IMR-90 (cell line): ENCODE results near the gene ST8SIA6. TPM values are rescaled to one million over a fixed set of nuclear protein-coding genes. Genes with fewer than 3 reads are reported as not detected.

Experiments used
- ATAC-seq: fragments of 200-7000 bp; cut with Tn5 transposase; 2 replicates; pipeline ENCODE4 v1.9.1; 2020; ENCODE audit warnings: low read depth, mild to moderate bottlenecking, moderate library complexity
- BruUV-seq: library from RNA; stranded (reverse); fragments of 400-500 nt; replicated peaks from 2 replicates; lab custom pipeline; 2021; lab: Mats Ljungman, UMichigan
- CTCF ChIA-PET: fragments of 300-600 bp; formaldehyde crosslinking; extraction: SDS; loops from one replicate; lab custom pipeline; 2021; ENCODE audit warnings: antibody characterized with exemption; lab: Yijun Ruan, JAX
- POLR2A ChIA-PET: fragments of 300-600 bp; sonication (Branson Sonifier 250); formaldehyde crosslinking; loops from one replicate; lab custom pipeline; 2022; ENCODE audit warnings: antibody characterized with exemption; ENCODE audit not compliant: unreplicated experiment; lab: Charles Lee
- DNase-seq: peaks from one replicate; pipeline ENCODE4 v3.0.0; 2013
- H2AFZ ChIP-seq: replicated peaks from 2 replicates; pipeline ENCODE3; 2013; ENCODE audit warnings: low read length, mild to moderate bottlenecking; ENCODE audit not compliant: poor library complexity
- H2AK5ac ChIP-seq: 2 replicates; pipeline ENCODE4 v1.6.1; 2013; ENCODE audit warnings: low read depth, low read length, inconsistent platforms
- H2AK9ac ChIP-seq: replicated peaks from 2 replicates; pipeline ENCODE3; 2013; ENCODE audit warnings: mild to moderate bottlenecking, low read depth, low read length, moderate library complexity; ENCODE audit not compliant: poor library complexity
- H2BK120ac ChIP-seq: 2 replicates; pipeline ENCODE4 v1.6.1; 2013; ENCODE audit warnings: low read depth, low read length, inconsistent platforms
- H2BK15ac ChIP-seq: 3 replicates; pipeline ENCODE4 v1.6.1; 2013; ENCODE audit warnings: low read depth, low read length, inconsistent platforms
- H2BK20ac ChIP-seq: 2 replicates; pipeline ENCODE4 v1.6.1; 2013; ENCODE audit warnings: low read depth, mild to moderate bottlenecking, inconsistent platforms, low read length, moderate library complexity
- H2BK5ac ChIP-seq: 2 replicates; pipeline ENCODE4 v1.6.1; 2013; ENCODE audit warnings: mild to moderate bottlenecking, low read depth, low read length, inconsistent platforms; ENCODE audit not compliant: poor library complexity, severe bottlenecking
- H3K14ac ChIP-seq: replicated peaks from 2 replicates; pipeline ENCODE4 v1.6.1; 2013; ENCODE audit warnings: low read depth, low read length, inconsistent platforms
- H3K18ac ChIP-seq: 2 replicates; pipeline ENCODE4 v1.6.1; 2013; ENCODE audit warnings: low read depth, low read length, control low read depth
- H3K23ac ChIP-seq: 2 replicates; pipeline ENCODE4 v1.6.1; 2013; ENCODE audit warnings: low read depth, low read length, inconsistent platforms
- H3K27ac ChIP-seq: 2 replicates; pipeline ENCODE4 v1.5.1; 2013; ENCODE audit warnings: mild to moderate bottlenecking, control low read depth, low read length; ENCODE audit not compliant: insufficient read depth
- H3K27me3 ChIP-seq: 2 replicates; pipeline ENCODE4 v1.6.1; 2013; ENCODE audit warnings: low read length; ENCODE audit not compliant: control insufficient read depth, insufficient read depth
- H3K36me3 ChIP-seq: 2 replicates; pipeline ENCODE4 v1.6.1; 2013; ENCODE audit warnings: low read length, mixed read lengths; ENCODE audit not compliant: control insufficient read depth, insufficient read depth
- H3K4ac ChIP-seq: 2 replicates; pipeline ENCODE4 v1.6.1; 2013; ENCODE audit warnings: low read depth, low read length, inconsistent platforms
- H3K4me1 ChIP-seq: 2 replicates; pipeline ENCODE4 v1.6.1; 2013; ENCODE audit warnings: low read length, mixed read lengths; ENCODE audit not compliant: control insufficient read depth, insufficient read depth
- H3K4me2 ChIP-seq: 2 replicates; pipeline ENCODE4 v1.6.1; 2013; ENCODE audit warnings: low read depth, mild to moderate bottlenecking, control low read depth, low read length, moderate library complexity
- H3K4me3 ChIP-seq: 2 replicates; pipeline ENCODE4 v1.5.1; 2013; ENCODE audit warnings: low read depth, mild to moderate bottlenecking, control low read depth, low read length, moderate library complexity; ENCODE audit not compliant: insufficient read depth
- H3K56ac ChIP-seq: 2 replicates; pipeline ENCODE4 v1.6.1; 2013; ENCODE audit warnings: low read length, inconsistent platforms; ENCODE audit not compliant: insufficient read depth; ENCODE audit errors: extremely low read depth
- H3K79me1 ChIP-seq, 2 experiments: 2 replicates each; pipeline ENCODE4 v1.6.1; 2013; ENCODE audit warnings: low read length in 2 of 2, inconsistent platforms in 1 of 2, low read depth in 1 of 2
- H3K9ac ChIP-seq: 2 replicates; pipeline ENCODE4 v1.6.1; 2013; ENCODE audit warnings: low read depth, low read length, control low read depth
- H3K9me1 ChIP-seq: 2 replicates; pipeline ENCODE4 v1.6.1; 2013; ENCODE audit warnings: low read length, inconsistent platforms; ENCODE audit not compliant: insufficient read depth
- H3K9me3 ChIP-seq: 2 replicates; pipeline ENCODE4 v1.6.1; 2013; ENCODE audit warnings: low read length; ENCODE audit not compliant: control insufficient read depth, insufficient read depth
- H4K20me1 ChIP-seq: 2 replicates; pipeline ENCODE4 v1.6.1; 2013; ENCODE audit warnings: low read length, inconsistent platforms; ENCODE audit not compliant: insufficient read depth
- H4K5ac ChIP-seq: 2 replicates; pipeline ENCODE4 v1.6.1; 2013; ENCODE audit warnings: mild to moderate bottlenecking, low read depth, low read length, control low read depth
- H4K8ac ChIP-seq, 2 experiments: 2 replicates each; pipeline ENCODE4 v1.6.1; 2013; ENCODE audit warnings: low read depth in 2 of 2, low read length in 2 of 2, control low read depth in 1 of 2, inconsistent platforms in 1 of 2
- H4K91ac ChIP-seq: 2 replicates; pipeline ENCODE4 v1.6.1; 2013; ENCODE audit warnings: low read depth, low read length, inconsistent platforms; ENCODE audit not compliant: insufficient read depth
- CEBPB ChIP-seq: IDR thresholded peaks from 2 replicates; pipeline ENCODE4 v1.6.1; 2012; ENCODE audit warnings: low read depth, low read length, improper control_type of control experiment
- CHD1 ChIP-seq: IDR thresholded peaks from 2 replicates; pipeline ENCODE4 v1.6.1; 2012; ENCODE audit warnings: low read depth, low read length, improper control_type of control experiment
- ELK1 ChIP-seq: fragments of 150-350 bp; IDR thresholded peaks from 2 replicates; pipeline ENCODE4 v1.6.1; 2016; ENCODE audit warnings: low read depth, mild to moderate bottlenecking, low read length, moderate library complexity, borderline replicate concordance
- FOS ChIP-seq: fragments of 150-350 bp; IDR thresholded peaks from 2 replicates; pipeline ENCODE4 v1.6.1; 2016; ENCODE audit warnings: low read depth, low read length
- MAFK ChIP-seq: IDR thresholded peaks from 2 replicates; pipeline ENCODE4 v1.6.1; 2012; ENCODE audit warnings: low read depth, low read length, improper control_type of control experiment
- MAZ ChIP-seq: IDR thresholded peaks from 2 replicates; pipeline ENCODE4 v1.6.1; 2012; ENCODE audit warnings: low read depth, mild to moderate bottlenecking, low read length, improper control_type of control experiment, moderate library complexity, borderline replicate concordance
- NFE2L2 ChIP-seq: fragments of 150-350 bp; IDR thresholded peaks from 2 replicates; pipeline ENCODE4 v1.6.1; 2016; ENCODE audit warnings: low read depth, mild to moderate bottlenecking, low read length
- POLR2A ChIP-seq: IDR thresholded peaks from 2 replicates; pipeline ENCODE4 v1.6.1; 2012; ENCODE audit warnings: mild to moderate bottlenecking, low read depth, low read length
- RCOR1 ChIP-seq: IDR thresholded peaks from 2 replicates; pipeline ENCODE4 v1.6.1; 2012; ENCODE audit warnings: mild to moderate bottlenecking, low read length, improper control_type of control experiment; ENCODE audit not compliant: insufficient replicate concordance
- RFX5 ChIP-seq: IDR thresholded peaks from 2 replicates; pipeline ENCODE4 v1.8.0; 2012; ENCODE audit warnings: low read depth, mild to moderate bottlenecking, low read length, moderate library complexity
- USF2 ChIP-seq: fragments of 150-350 bp; IDR thresholded peaks from 2 replicates; pipeline ENCODE4 v1.6.1; 2017; ENCODE audit warnings: mild to moderate bottlenecking, antibody characterized with exemption, low read length, low read depth
- WGBS, 2 experiments: methylation state at CpG; one replicate each; pipeline versions ENCODE4 v1.1.5 to v1.1.7; 2013; ENCODE audit warnings: missing lambda C conversion rate in 2 of 2; ENCODE audit not compliant: insufficient read length in 1 of 2; ENCODE audit errors: extremely low coverage in 2 of 2; 5-methylcytosine and 5-hydroxymethylcytosine counted together
- dilution Hi-C: fragments of 300-500 bp; cut with HindIII; formaldehyde crosslinking; loops from one replicate; pipeline ENCODE4 v1.14.3; 2018; ENCODE audit warnings: low sequenced_read_pairs; ENCODE audit not compliant: unreplicated experiment
- in situ Hi-C: fragments of 300-500 bp; cut with MboI; formaldehyde crosslinking; loops from 3 replicates; pipeline ENCODE4 v1.14.3; 2019; ENCODE audit warnings: low sequenced_read_pairs, inconsistent platforms, mixed read lengths
- intact Hi-C: fragments of 100-400 bp; cut with micrococcal nuclease; formaldehyde crosslinking; loops from 2 replicates; pipeline ENCODE4 v1.10.0; 2022
- polyA plus RNA-seq, 3 experiments: library from polyadenylated mRNA; depleted of rRNA; stranded (reverse); fragments of >200 nt; gene quantifications; 2 replicates each; pipeline ENCODE4 v1.2.3, GENCODE V29; 2012; ENCODE audit warnings: low replicate concordance in 1 of 3
- total RNA-seq: library from RNA; depleted of rRNA; stranded (reverse); fragments of >200 nt; gene quantifications from 2 replicates; pipeline ENCODE4 v1.2.3, GENCODE V29; 2012

Gene ST8SIA6
- total and polyA plus RNA-seq, 2 of the 4 experiments (the other 2 are of a cell fraction): 0.10 to 0.18 TPM

- Histone ChIP-seq H3K4me1 (no peaks in the 10 kb centered on the region), H3K27me3 (peaks cover 4% of the 10 kb centered on the region), H3K36me3 (no peaks in the 10 kb centered on the region), H4K91ac (no peak overlapping the region), H2BK5ac (no peak overlapping the region), H2BK20ac (no peak overlapping the region), H2AFZ (no peak overlapping the region), H3K14ac (no peak overlapping the region), H3K9ac (no peak overlapping the region), H2AK9ac (no peak overlapping the region), H3K9me3 (peaks cover 13% of the 10 kb centered on the region), H3K4me2 (no peak overlapping the region), H3K27ac (no peak overlapping the region), H4K5ac (no peak overlapping the region), H4K20me1 (no peaks in the 10 kb centered on the region), H4K8ac (no peak overlapping the region), H3K56ac (no peak overlapping the region), H3K18ac (no peak overlapping the region), H2BK120ac (no peak overlapping the region), H3K4ac (no peak overlapping the region), H3K79me1 (no peaks in the 10 kb centered on the region), H2AK5ac (no peak overlapping the region), H3K23ac (no peak overlapping the region), H3K4me3 (no peak overlapping the region), H2BK15ac (no peak overlapping the region), H3K9me1 (no peaks in the 10 kb centered on the region)
- 60% methylated on average over 2 of the region's 4 CpGs; no CpG with 5 or more reads in 1 of the 2 experiments for WGBS, 2 experiments
- ATAC-seq: no peak
- no peak for TF ChIP-seq CEBPB
- no peak for TF ChIP-seq NFE2L2
- no peak for TF ChIP-seq POLR2A
- TF ChIP-seq USF2: no peak
- TF ChIP-seq MAFK: no peak
- no peak for TF ChIP-seq CHD1
- TF ChIP-seq FOS: no peak
- no peak for TF ChIP-seq ELK1
- TF ChIP-seq RFX5: no peak
- TF ChIP-seq MAZ: no peak
- no peak for TF ChIP-seq RCOR1
- ChIA-PET CTCF (no interaction called here), POLR2A (no interaction called here)
- BruUV-seq: no TSS peak
- intact Hi-C loops: loop anchor here (10.0 kb wide), 1 partner anchor 146 kb away; no protein-coding TSS in a partner anchor
- in situ Hi-C loops: no loop called here
- no peak for DNase-seq
- dilution Hi-C loops: no loop called here
Measured at GRCh38 chr10:17278607-17279240, 175.7 kb downstream of the ST8SIA6 start.
